ENCODE measurements around the gene TLR7.

The TLR7 gene

DNA sequence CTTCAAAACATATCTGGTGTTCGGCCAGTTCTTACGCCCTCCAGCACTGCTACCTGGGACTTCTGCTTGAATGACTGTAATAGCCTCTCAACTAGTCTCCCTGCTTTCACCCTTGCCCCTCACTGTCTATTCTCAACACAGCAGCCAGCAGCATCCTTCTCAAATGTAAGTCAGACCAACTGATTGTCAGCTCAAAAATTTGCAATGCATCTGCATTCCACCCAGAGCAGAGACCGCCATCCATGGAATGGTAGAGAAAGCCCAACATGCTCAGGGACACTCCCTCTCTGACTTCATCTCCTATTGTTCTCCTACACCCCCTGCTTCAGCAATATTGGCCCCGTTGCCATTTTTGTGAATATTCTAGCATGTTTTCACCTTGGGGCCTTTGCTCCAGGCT, 5.9 kb downstream of the TLR7 start:
- TF ChIP-seq, protein P1, sequence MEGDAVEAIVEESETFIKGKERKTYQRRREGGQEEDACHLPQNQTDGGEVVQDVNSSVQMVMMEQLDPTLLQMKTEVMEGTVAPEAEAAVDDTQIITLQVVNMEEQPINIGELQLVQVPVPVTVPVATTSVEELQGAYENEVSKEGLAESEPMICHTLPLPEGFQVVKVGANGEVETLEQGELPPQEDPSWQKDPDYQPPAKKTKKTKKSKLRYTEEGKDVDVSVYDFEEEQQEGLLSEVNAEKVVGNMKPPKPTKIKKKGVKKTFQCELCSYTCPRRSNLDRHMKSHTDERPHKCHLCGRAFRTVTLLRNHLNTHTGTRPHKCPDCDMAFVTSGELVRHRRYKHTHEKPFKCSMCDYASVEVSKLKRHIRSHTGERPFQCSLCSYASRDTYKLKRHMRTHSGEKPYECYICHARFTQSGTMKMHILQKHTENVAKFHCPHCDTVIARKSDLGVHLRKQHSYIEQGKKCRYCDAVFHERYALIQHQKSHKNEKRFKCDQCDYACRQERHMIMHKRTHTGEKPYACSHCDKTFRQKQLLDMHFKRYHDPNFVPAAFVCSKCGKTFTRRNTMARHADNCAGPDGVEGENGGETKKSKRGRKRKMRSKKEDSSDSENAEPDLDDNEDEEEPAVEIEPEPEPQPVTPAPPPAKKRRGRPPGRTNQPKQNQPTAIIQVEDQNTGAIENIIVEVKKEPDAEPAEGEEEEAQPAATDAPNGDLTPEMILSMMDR (conservative IDR thresholded peaks at IDR 0.05; ENCODE audit: low read length) = no peak
- H3K4me3 ChIP-seq (ENCODE audit: low read length) = no peak overlapping the region
- no peak for DNase-seq (ENCODE audit: low read depth)

DNA sequence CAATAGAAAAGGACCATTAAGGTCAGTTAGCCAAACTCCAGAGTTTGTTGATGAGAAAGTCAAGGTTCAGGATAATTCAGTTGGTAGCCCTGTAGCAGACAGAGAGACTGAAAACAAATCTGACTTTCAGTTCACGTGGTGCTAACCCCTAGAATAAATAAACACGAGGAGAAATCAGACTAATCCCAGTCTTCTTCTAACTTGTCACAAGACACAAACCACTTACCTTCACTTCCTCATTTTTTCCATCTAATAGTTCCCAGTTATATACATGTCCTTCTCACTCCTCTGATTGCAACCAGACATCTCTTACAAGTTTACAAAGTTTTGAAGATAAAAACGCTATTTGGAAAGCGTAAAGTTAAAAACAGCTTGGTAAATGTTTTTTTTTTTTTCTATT, 7.7 kb downstream of the TLR7 start:
- no peak for DNase-seq (ENCODE audit: low read depth)
- TF ChIP-seq, protein P1 (conservative IDR thresholded peaks at IDR 0.05; ENCODE audit: low read length) = no peak
- no peak overlapping the region for H3K4me3 ChIP-seq (ENCODE audit: low read length)

DNA sequence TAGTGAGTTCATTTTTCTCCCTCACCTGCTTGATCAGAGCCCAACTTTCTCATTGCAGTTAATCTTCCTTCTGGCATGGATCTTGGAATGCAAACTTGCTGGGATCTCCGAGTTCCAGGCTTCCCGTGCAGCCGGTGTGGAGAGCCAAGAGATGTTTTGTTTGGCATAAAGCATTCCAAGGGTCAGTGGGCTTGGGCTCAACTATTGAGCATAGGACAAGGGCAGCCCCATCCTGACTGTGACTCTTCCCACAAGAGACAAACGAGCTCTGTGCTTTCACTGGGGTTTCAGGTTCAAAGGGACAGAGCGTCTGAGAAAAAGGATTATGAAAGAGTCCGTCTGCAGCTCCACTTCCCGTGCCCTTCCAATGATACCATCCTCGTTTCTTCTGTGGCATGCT, 10.5 kb downstream of the TLR7 start:
- no peak overlapping the region for H3K4me3 ChIP-seq (ENCODE audit: low read length)
- TF ChIP-seq, protein P1 (conservative IDR thresholded peaks at IDR 0.05; ENCODE audit: low read length) = no peak
- no peak for DNase-seq (ENCODE audit: low read depth)

DNA sequence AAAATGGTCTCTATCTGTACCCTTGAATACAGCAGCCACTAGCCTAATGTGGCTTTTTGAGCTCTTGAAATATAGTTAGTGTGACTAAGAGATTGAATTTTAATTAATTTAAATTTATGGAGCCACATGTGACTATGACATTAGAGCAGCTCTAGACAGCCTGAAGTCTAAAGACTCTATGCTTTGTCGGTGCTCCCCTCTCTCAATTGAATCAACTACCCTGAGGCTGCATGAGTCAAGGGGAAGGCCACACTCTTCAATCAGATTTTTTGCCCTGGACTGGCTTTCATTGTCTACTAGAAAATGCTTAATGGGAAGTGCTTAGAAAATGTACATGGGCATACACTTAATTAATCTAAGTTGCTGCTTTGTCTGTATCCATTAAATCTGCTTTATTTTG, 11.7 kb downstream of the TLR7 start:
- H3K4me3 ChIP-seq (ENCODE audit: low read length) = no peak overlapping the region
- TF ChIP-seq, protein P1 (conservative IDR thresholded peaks at IDR 0.05; ENCODE audit: low read length) = no peak
- DNase-seq (ENCODE audit: low read depth) = no peak

DNA sequence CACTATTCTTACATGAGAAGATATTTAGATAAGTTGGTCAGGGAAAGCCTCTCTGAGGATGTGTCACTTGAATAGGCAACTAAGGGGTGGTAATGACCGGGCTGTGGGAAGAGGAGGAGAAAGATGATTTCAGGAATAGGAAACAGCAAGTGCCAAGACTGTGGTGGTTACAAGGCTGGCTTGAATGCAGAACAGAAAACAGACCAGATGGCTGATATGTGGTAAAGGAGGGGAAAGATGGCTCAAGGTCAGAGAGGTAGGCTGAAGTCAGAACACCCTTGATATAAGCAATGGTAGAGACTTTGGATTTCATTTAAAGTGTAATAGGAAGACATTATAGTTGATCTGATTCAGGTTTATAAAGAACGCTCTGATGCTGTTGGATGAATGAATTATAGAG, 15.0 kb downstream of the TLR7 start:
- TF ChIP-seq, protein P1 (conservative IDR thresholded peaks at IDR 0.05; ENCODE audit: low read length) = no peak
- H3K4me3 ChIP-seq (ENCODE audit: low read length) = no peak overlapping the region
- DNase-seq (ENCODE audit: low read depth) = no peak

DNA sequence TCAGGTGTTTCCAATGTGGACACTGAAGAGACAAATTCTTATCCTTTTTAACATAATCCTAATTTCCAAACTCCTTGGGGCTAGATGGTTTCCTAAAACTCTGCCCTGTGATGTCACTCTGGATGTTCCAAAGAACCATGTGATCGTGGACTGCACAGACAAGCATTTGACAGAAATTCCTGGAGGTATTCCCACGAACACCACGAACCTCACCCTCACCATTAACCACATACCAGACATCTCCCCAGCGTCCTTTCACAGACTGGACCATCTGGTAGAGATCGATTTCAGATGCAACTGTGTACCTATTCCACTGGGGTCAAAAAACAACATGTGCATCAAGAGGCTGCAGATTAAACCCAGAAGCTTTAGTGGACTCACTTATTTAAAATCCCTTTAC, 18.6 kb downstream of the TLR7 start:
- DNase-seq (ENCODE audit: low read depth) = peak; percentile 12
- no peak overlapping the region for H3K4me3 ChIP-seq (ENCODE audit: low read length)
- TF ChIP-seq, protein P1 (conservative IDR thresholded peaks at IDR 0.05; ENCODE audit: low read length) = no peak

DNA sequence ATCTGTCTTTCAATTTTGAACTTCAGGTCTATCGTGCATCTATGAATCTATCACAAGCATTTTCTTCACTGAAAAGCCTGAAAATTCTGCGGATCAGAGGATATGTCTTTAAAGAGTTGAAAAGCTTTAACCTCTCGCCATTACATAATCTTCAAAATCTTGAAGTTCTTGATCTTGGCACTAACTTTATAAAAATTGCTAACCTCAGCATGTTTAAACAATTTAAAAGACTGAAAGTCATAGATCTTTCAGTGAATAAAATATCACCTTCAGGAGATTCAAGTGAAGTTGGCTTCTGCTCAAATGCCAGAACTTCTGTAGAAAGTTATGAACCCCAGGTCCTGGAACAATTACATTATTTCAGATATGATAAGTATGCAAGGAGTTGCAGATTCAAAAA, 19.7 kb downstream of the TLR7 start:
- DNase-seq (ENCODE audit: low read depth) = no peak
- H3K4me3 ChIP-seq (ENCODE audit: low read length) = no peak overlapping the region
- TF ChIP-seq, protein P1 (conservative IDR thresholded peaks at IDR 0.05; ENCODE audit: low read length) = no peak
